ENCODE data around the gene ZNF385D.

Gene ZNF385D

GRCh38 chr3:21587894-21588293 is 163.1 kb downstream of the ZNF385D start:
- DNase-seq, result no peak

GRCh38 chr3:21585216-21585740 is 165.7 kb downstream of the ZNF385D start:
- DNase-seq, result no peak

- no peak for DNase-seq
Measured at GRCh38 chr3:21573291-21573690, 177.7 kb downstream of the ZNF385D start.

- no peak for DNase-seq
Measured at GRCh38 chr3:21564531-21564930, 186.5 kb downstream of the ZNF385D start.

- DNase-seq, result no peak
Measured at GRCh38 chr3:21562243-21562642, 188.8 kb downstream of the ZNF385D start.

- no peak for DNase-seq
Measured at GRCh38 chr3:21561472-21561871, 189.5 kb downstream of the ZNF385D start.

- no peak for DNase-seq
Measured at GRCh38 chr3:21551019-21551418, 200.0 kb downstream of the ZNF385D start.

GRCh38 chr3:21544076-21544462 is 206.9 kb downstream of the ZNF385D start:
- DNase-seq, result no peak

GRCh38 chr3:21543380-21544075 is 207.5 kb downstream of the ZNF385D start:
- DNase-seq, result no peak

- no peak for DNase-seq
Measured at GRCh38 chr3:21542656-21543379, 208.2 kb downstream of the ZNF385D start.

- no peak for DNase-seq
Measured at GRCh38 chr3:21540265-21540664, 210.7 kb downstream of the ZNF385D start.

- DNase-seq, result no peak
Measured at GRCh38 chr3:21534462-21534861, 216.5 kb downstream of the ZNF385D start.

GRCh38 chr3:21533002-21533401 is 218.0 kb downstream of the ZNF385D start:
- no peak for DNase-seq

- no peak for DNase-seq
Measured at GRCh38 chr3:21531909-21532308, 219.1 kb downstream of the ZNF385D start.

GRCh38 chr3:21528291-21528995 is 222.6 kb downstream of the ZNF385D start:
- no peak for DNase-seq

- no peak for DNase-seq
Measured at GRCh38 chr3:21526461-21526860, 224.5 kb downstream of the ZNF385D start.

GRCh38 chr3:21524133-21524532 is 226.9 kb downstream of the ZNF385D start:
- DNase-seq, result no peak

- no peak for DNase-seq
Measured at GRCh38 chr3:21520106-21520963, 230.7 kb downstream of the ZNF385D start.

- DNase-seq, result no peak
Measured at GRCh38 chr3:21517184-21517583, 233.8 kb downstream of the ZNF385D start.

- DNase-seq, result no peak
Measured at GRCh38 chr3:21515417-21515816, 235.6 kb downstream of the ZNF385D start.

- no peak for DNase-seq
Measured at GRCh38 chr3:21509731-21510470, 241.1 kb downstream of the ZNF385D start.

GRCh38 chr3:21508246-21508645 is 242.8 kb downstream of the ZNF385D start:
- no peak for DNase-seq

All from NCI-H1092 (cell line).